Caco-2 (cell line): Measurements from ENCODE around the gene PLSCR1. TPM values are rescaled to one million over a fixed set of nuclear protein-coding genes. Genes with fewer than 3 reads are reported as not detected.

Experiments used
- BruUV-seq: library from RNA; stranded (reverse); fragments of 400-500 nt; replicated peaks from 2 replicates; lab custom pipeline; 2021; lab: Mats Ljungman, UMichigan
- CTCF ChIA-PET: fragments of 300-600 bp; sonication (Branson Sonifier 250); formaldehyde crosslinking; loops from one replicate; lab custom pipeline; 2022; ENCODE audit warnings: antibody characterized with exemption; lab: Charles Lee
- POLR2A ChIA-PET: fragments of 300-600 bp; sonication (Branson Sonifier 250); formaldehyde crosslinking; loops from one replicate; lab custom pipeline; 2022; ENCODE audit warnings: antibody characterized with exemption; lab: Charles Lee
- DNase-seq, 2 experiments: peaks; one replicate each; pipeline versions ENCODE4 v3.0.0 to v3.0.0-alpha.2; 2020 to 2022
- H3K27me3 ChIP-seq: replicated peaks from 2 replicates; pipeline ENCODE4 v1.6.0; 2011; ENCODE audit warnings: low read length; ENCODE audit not compliant: control insufficient read depth, insufficient read depth
- H3K36me3 ChIP-seq: 2 replicates; pipeline ENCODE4 v1.5.1; 2011; ENCODE audit warnings: low read length; ENCODE audit not compliant: control insufficient read depth, insufficient read depth
- H3K4me1 ChIP-seq: fragments of 250-450 bp; sonication (Bioruptor Pico); 2 replicates; pipeline ENCODE4 v1.5.1; 2020; ENCODE audit warnings: mild to moderate bottlenecking
- H3K4me3 ChIP-seq: 2 replicates; pipeline ENCODE4 v1.5.1; 2011; ENCODE audit warnings: low read depth, mild to moderate bottlenecking, control low read depth, low read length
- H3K9me3 ChIP-seq: fragments of 250-450 bp; sonication (Bioruptor Pico); 2 replicates; pipeline ENCODE4 v1.5.1; 2020; ENCODE audit warnings: mild to moderate bottlenecking, moderate library complexity
- H3K27ac Mint-ChIP-seq: one replicate; pipeline ENCODE4 v1.8.0; 2022; ENCODE audit warnings: mixed read lengths; ENCODE audit not compliant: unreplicated experiment
- H3K27me3 Mint-ChIP-seq: one replicate; pipeline ENCODE4 v1.8.0; 2022; ENCODE audit warnings: mixed read lengths; ENCODE audit not compliant: insufficient read depth, unreplicated experiment
- H3K36me3 Mint-ChIP-seq: one replicate; pipeline ENCODE4 v1.8.0; 2022; ENCODE audit warnings: mild to moderate bottlenecking, mixed read lengths; ENCODE audit not compliant: insufficient read depth, unreplicated experiment
- H3K4me1 Mint-ChIP-seq: one replicate; pipeline ENCODE4 v1.8.0; 2022; ENCODE audit warnings: low read depth, mixed read lengths; ENCODE audit not compliant: unreplicated experiment
- H3K4me3 Mint-ChIP-seq: one replicate; pipeline ENCODE4 v1.8.0; 2022; ENCODE audit warnings: mild to moderate bottlenecking, moderate library complexity, mixed read lengths; ENCODE audit not compliant: unreplicated experiment
- H3K9me3 Mint-ChIP-seq: one replicate; pipeline ENCODE4 v1.8.0; 2022; ENCODE audit warnings: mixed read lengths; ENCODE audit not compliant: unreplicated experiment
- intact Hi-C: fragments of 100-400 bp; cut with micrococcal nuclease; formaldehyde crosslinking; loops from one replicate; pipeline ENCODE4 v1.10.0; 2022; ENCODE audit not compliant: unreplicated experiment
- total RNA-seq: library from RNA; stranded (reverse); gene quantifications from 2 replicates; pipeline ENCODE4 v1.2.3, GENCODE V29; 2022
- TF ChIP-seq, protein P1 (sequence below), 2 experiments: fragments of 200-600 bp in 1 of 2; IDR thresholded peaks; 1 replicate in 1 of 2; 2 replicates in 1 of 2; pipeline versions ENCODE4 v1.5.1 to v1.8.0; 2011 to 2022; ENCODE audit warnings: antibody characterized with exemption in 1 of 2, control low read depth in 1 of 2, inconsistent platforms in 1 of 2, low read depth in 1 of 2, low read length in 1 of 2, mild to moderate bottlenecking in 1 of 2, moderate library complexity in 1 of 2; ENCODE audit not compliant: insufficient read depth in 1 of 2, severe bottlenecking in 1 of 2, unreplicated experiment in 1 of 2

The PLSCR1 gene
- total RNA-seq, 1 experiment from 2014 or later = 116 TPM

DNA sequence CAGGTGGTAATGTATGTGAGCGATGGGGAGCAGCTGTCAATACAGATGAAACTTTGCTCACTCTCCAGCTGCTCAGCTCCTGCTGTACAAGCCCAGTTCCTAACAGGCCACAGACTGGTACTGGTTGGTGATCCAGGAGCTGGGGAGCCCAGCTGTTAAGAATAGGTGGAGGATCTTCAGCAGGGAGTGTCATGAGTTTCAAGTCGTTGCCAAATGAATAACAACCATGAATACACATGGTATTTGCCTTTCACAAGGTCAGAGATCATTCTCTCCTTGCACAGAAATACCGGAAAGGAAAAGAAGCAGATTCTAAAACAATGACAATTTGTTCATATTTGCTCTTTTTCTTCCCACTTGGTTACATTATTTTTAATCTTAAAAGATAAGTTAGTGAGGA lies 5.1 kb downstream of the PLSCR1 start:
- BruUV-seq = no TSS peak
- Mint-ChIP-seq H3K27me3 (no peaks in the 10 kb centered on the region), H3K4me3 (no peak overlapping the region), H3K36me3 (peaks cover 25% of the 10 kb centered on the region), H3K27ac (no peak overlapping the region), H3K9me3 (no peaks in the 10 kb centered on the region), H3K4me1 (peaks cover 24% of the 10 kb centered on the region)
- Histone ChIP-seq H3K27me3 (no peaks in the 10 kb centered on the region), H3K4me3 (no peak overlapping the region), H3K9me3 (no peaks in the 10 kb centered on the region), H3K4me1 (0 out of 2 replicates have a peak, but pooled peaks cover 8% of the 10 kb centered on the region), H3K36me3 (no peaks in the 10 kb centered on the region)
- ChIA-PET POLR2A (no interaction called here), CTCF (no interaction called here)
- TF ChIP-seq, protein P1, sequence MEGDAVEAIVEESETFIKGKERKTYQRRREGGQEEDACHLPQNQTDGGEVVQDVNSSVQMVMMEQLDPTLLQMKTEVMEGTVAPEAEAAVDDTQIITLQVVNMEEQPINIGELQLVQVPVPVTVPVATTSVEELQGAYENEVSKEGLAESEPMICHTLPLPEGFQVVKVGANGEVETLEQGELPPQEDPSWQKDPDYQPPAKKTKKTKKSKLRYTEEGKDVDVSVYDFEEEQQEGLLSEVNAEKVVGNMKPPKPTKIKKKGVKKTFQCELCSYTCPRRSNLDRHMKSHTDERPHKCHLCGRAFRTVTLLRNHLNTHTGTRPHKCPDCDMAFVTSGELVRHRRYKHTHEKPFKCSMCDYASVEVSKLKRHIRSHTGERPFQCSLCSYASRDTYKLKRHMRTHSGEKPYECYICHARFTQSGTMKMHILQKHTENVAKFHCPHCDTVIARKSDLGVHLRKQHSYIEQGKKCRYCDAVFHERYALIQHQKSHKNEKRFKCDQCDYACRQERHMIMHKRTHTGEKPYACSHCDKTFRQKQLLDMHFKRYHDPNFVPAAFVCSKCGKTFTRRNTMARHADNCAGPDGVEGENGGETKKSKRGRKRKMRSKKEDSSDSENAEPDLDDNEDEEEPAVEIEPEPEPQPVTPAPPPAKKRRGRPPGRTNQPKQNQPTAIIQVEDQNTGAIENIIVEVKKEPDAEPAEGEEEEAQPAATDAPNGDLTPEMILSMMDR (IDR thresholded peaks at IDR 0.05; ENCODE audit: insufficient read depth in 1 of 2, low read depth in 1 of 2, low read length in 1 of 2, severe bottlenecking in 1 of 2, unreplicated experiment in 1 of 2) = no peak
- DNase-seq = no peak
- intact Hi-C loops = no loop called here

DNA sequence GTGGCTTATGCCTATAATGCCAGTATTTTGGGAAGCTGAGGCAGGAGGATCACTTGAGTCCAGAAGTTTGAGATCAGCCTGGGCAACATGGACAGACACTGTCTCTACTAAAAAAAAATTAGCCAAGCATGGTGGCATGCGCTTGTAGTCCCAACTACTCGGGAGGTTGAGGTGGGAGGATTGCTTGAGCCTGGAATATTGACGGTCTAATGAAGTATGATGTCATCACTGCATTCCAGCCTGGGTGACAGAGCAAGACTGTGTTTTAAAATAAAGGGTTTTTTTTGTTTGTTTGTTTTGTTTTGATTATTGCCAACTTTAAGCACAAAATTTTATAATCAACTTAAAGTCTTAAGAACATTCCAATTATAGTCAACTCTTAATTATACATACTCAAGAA lies 6.8 kb downstream of the PLSCR1 start:
- Histone ChIP-seq H3K4me1 (0 out of 2 replicates have a peak, but pooled peaks cover 7% of the 10 kb centered on the region), H3K9me3 (no peaks in the 10 kb centered on the region), H3K27me3 (no peaks in the 10 kb centered on the region), H3K36me3 (no peaks in the 10 kb centered on the region), H3K4me3 (no peak overlapping the region)
- intact Hi-C loops = no loop called here
- peaks cover 14% of the 10 kb centered on the region for H3K4me1 Mint-ChIP-seq
- TF ChIP-seq, protein P1 (IDR thresholded peaks at IDR 0.05; ENCODE audit: insufficient read depth in 1 of 2, low read depth in 1 of 2, low read length in 1 of 2, severe bottlenecking in 1 of 2, unreplicated experiment in 1 of 2) = no peak
- no peak for DNase-seq
- ChIA-PET CTCF (no interaction called here), POLR2A (no interaction called here)
- no peaks in the 10 kb centered on the region for H3K27me3 Mint-ChIP-seq
- no TSS peak for BruUV-seq
- peak overlapping the region; percentile 60 for H3K27ac Mint-ChIP-seq
- H3K36me3 Mint-ChIP-seq = peaks cover 31% of the 10 kb centered on the region
- no peak overlapping the region for H3K4me3 Mint-ChIP-seq
- no peaks in the 10 kb centered on the region for H3K9me3 Mint-ChIP-seq

DNA sequence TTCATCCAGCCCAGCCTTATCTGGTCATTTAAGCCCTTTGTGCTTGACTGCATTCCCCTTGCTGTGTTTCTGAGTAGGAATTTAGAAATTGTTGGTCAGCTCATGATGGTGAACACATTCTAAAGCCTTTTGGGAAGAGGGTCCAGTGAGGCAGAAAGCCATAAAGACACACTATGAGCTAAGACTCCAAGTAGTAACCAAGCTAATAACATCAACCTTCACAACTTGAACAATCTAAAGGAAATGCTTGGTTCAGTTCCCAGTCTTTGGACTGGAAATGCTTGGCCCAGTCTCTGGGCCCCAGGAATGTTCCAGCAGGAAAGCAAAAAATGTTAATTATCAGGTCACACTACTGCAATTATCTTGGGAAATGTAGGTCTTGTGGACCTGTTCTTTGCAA lies 7.7 kb downstream of the PLSCR1 start:
- CTCF ChIA-PET = no interaction called here
- H3K4me1 ChIP-seq = 0 out of 2 replicates have a peak, but pooled peaks cover 7% of the 10 kb centered on the region
- POLR2A ChIA-PET = no interaction called here
- no peaks in the 10 kb centered on the region for H3K27me3 ChIP-seq
- H3K36me3 ChIP-seq = no peaks in the 10 kb centered on the region
- no peak for DNase-seq
- intact Hi-C loops = no loop called here
- H3K4me3 ChIP-seq = no peak overlapping the region
- Mint-ChIP-seq H3K9me3 (no peaks in the 10 kb centered on the region), H3K27me3 (no peaks in the 10 kb centered on the region), H3K4me3 (no peak overlapping the region), H3K36me3 (peaks cover 31% of the 10 kb centered on the region), H3K27ac (peak overlapping the region; percentile 60), H3K4me1 (peaks cover 7% of the 10 kb centered on the region)
- TF ChIP-seq, protein P1 (IDR thresholded peaks at IDR 0.05; ENCODE audit: insufficient read depth in 1 of 2, low read depth in 1 of 2, low read length in 1 of 2, severe bottlenecking in 1 of 2, unreplicated experiment in 1 of 2) = no peak
- H3K9me3 ChIP-seq = no peaks in the 10 kb centered on the region
- no TSS peak for BruUV-seq
